Coronary artery (tissue), 2 donors: ENCODE results near the gene OSBPL6.

ENCODE experiments used
- DNase-seq: peaks from one replicate; pipeline ENCODE4 v3.0.0-alpha.2; 2017; ENCODE audit warnings: low spot score
- H3K27ac ChIP-seq, 2 donors: fragments of 200-600 bp; sonication (generic); one replicate each; pipeline ENCODE4 v1.5.1; 2016 to 2019
- H3K4me3 ChIP-seq: fragments of 200-600 bp; sonication (generic); 2 replicates; pipeline ENCODE4 v1.5.1; 2016; ENCODE audit warnings: mild to moderate bottlenecking, moderate library complexity
- TF ChIP-seq, protein P1 (sequence below): fragments of 200-600 bp; sonication (generic); IDR thresholded peaks from one replicate; pipeline ENCODE4 v1.5.1; 2019; ENCODE audit warnings: antibody characterized with exemption

OSBPL6 gene

DNA sequence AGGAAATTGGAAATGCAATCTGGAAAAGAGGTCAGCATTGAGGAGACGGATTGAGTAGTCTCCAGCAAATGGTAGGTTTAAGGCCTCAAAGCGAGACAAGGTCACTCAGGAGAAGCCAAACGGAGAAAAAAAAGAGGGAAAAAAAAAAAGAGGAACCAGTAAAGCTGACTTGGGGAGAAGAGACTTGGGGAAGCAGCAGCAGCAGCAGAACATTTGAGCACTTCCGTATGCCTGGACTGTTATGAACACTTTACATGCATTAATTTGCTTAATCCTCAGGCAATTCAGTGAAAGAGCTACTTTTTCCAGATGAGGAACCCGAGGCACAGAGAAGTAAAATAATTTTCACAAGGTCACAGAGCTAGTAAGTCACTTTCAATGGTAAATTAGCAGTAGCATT is 81.3 kb downstream of the OSBPL6 start:
- no peak for DNase-seq
- Histone ChIP-seq H3K27ac (no peak overlapping the region), H3K4me3 (no peak overlapping the region)
- TF ChIP-seq, protein P1, sequence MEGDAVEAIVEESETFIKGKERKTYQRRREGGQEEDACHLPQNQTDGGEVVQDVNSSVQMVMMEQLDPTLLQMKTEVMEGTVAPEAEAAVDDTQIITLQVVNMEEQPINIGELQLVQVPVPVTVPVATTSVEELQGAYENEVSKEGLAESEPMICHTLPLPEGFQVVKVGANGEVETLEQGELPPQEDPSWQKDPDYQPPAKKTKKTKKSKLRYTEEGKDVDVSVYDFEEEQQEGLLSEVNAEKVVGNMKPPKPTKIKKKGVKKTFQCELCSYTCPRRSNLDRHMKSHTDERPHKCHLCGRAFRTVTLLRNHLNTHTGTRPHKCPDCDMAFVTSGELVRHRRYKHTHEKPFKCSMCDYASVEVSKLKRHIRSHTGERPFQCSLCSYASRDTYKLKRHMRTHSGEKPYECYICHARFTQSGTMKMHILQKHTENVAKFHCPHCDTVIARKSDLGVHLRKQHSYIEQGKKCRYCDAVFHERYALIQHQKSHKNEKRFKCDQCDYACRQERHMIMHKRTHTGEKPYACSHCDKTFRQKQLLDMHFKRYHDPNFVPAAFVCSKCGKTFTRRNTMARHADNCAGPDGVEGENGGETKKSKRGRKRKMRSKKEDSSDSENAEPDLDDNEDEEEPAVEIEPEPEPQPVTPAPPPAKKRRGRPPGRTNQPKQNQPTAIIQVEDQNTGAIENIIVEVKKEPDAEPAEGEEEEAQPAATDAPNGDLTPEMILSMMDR: no peak

DNA sequence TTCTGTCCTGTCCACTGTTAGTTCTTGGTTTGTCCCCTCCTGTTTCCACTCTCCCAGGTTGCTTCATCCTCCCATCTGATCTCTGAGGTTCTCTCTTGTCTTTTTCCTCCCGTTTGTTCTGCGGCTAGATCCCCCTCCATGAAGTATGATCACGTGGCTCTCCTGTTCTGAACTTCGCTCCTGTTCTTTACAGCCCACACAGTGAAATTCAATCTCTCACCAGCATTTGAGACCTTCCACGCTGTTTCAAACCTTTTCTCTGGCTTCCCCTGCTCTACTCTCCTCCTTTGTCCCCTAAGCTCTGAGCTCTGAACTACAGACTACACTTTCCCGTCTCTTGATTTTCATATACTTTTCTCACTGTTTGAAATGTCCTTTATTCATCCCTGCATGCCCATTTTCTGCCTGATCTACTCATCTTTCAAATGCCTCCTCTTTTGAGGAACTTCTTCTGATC is 83.5 kb downstream of the OSBPL6 start:
- no peak overlapping the region for H3K4me3 ChIP-seq
- TF ChIP-seq, protein P1: no peak
- H3K27ac ChIP-seq: no peak overlapping the region
- no peak for DNase-seq

DNA sequence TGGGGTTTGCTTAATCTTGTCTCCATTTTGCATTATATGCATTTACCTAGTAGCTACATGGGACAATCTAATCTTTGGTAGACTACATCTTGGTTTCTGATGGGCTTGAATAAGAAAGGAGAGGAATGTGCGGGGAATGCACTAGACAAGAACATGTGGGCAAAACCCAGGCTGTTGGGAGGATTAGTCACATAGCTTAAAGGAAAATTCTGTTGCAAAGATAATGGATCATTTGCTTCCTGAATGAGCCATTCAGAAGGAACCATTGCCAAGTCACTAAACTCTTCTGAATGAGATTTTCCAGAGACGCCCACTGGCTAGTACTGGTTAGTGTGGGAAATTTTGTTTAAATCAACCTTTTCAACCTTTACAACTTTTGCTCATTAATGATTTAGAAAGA is 84.8 kb downstream of the OSBPL6 start:
- Histone ChIP-seq H3K27ac (no peak overlapping the region), H3K4me3 (no peak overlapping the region)
- TF ChIP-seq, protein P1: no peak
- no peak for DNase-seq

DNA sequence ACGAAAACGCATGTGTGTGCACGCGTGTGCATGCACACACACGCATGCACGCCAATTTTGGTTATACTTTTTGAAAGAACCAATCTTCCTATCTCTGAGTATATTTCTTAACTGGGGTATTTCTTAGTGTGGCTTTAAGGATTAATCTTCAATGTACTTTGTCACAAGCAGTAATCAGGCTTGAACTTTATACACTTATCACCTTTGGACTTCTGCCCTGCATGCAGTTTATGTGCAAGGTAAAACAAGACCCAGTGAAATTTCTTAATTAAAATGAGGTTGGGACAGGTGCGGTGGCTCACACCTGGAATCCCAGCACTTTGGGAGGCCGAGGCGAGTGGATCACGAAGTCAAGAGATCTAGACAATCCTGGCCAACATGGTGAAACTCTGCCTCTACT is 85.3 kb downstream of the OSBPL6 start:
- Histone ChIP-seq H3K4me3 (no peak overlapping the region), H3K27ac (no peak overlapping the region)
- TF ChIP-seq, protein P1: no peak
- no peak for DNase-seq

DNA sequence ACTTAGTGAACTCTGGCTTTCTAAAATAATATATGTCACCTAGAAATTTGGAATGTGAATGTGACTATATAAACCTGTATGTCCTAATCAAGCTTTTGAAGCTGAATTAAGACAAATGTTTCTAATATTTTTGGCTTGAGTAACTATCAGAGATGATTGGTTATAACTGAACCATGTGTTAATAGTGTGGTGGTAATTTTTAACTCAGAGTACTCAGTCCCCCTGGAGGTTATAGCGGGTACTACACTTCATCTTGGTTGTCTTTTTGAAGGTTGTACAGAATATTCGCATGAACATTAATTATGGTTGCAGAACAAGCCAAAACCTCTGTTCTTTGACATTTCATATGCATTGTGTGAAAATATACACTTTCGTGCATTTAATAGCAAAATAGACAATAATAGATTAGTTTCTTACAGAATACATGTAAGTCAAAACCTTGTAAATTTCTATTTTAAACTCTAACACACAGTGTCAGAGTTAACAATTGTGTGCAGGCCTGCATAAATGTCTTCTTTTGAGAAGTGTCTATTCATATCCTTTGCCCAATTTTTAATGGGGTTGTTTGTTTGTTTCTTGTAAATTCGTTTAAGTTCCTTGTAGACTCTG is 86.0 kb downstream of the OSBPL6 start:
- DNase-seq: no peak
- no peak overlapping the region for H3K4me3 ChIP-seq
- no peak overlapping the region for H3K27ac ChIP-seq
- TF ChIP-seq, protein P1: peak; percentile 75

DNA sequence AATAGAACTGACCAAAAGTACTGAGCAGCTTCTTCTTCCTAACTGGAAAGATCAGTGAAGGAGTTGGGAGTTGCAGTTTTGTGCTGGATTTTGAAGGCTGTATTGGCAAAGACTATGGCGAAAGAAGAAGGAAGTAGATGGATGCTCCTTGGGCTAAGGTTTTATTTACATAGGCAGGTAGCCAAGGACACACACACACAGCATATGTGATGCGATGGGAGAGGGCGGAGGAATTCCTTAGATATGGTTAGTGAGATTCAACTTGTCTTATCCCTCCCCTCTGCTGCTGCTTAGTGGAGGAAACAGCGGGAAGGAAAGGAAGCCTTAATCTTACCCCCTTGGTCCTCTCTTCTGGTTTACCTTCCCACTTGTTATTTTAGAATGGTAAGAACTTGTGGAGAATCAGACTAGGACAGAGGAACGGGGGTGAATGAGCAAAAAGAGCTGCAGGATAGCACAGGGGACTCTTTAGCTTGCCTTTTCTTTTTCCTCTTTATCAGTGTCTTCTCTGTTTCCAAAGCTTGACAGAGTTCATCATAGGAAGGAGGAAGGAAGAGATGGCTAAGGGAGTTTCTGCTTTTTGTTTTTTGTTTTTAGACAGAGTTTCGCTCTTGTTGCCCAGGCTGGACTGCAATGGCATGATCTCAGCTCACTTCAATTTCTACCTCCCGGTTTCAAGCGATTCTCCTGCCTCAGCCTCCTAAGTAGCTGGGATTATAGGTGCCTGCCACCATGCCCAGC is 87.9 kb downstream of the OSBPL6 start:
- TF ChIP-seq, protein P1: no peak
- Histone ChIP-seq H3K27ac (no peak overlapping the region), H3K4me3 (no peak overlapping the region)
- DNase-seq: no peak
